Measurements from ENCODE around the gene FAM184A. TPM values are rescaled to one million over a fixed set of nuclear protein-coding genes. Genes with fewer than 3 reads are reported as not detected.
"Not testable (repeated sequence)": the region's sequence is repeated elsewhere in the genome, so short reads cannot be mapped to it uniquely, and the experiment has no call there.

FAM184A gene
- polyA plus RNA-seq, 1 donor: 10.2 TPM

DNA sequence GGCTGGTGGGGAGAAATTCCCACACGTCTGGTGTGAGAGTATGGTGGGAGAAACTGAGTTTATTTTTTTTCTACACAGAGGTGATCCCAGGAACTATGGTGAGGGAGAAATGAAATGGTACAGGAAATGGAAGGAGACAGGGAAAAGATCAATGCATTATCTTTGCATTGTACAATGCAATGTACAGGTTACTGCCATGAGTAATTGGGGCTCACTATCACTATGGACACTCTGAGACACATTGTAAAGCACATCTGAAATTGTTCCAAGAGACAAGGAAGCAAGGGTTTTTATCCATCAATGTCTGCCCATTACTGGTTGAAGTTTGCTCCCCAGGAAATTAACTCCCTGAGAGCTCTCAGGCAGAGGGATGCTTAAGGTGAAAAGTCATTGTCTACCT lies 21.7 kb upstream of the FAM184A start:
- no peak for DNase-seq

GRCh38 chr6:119097815-119098361 lies 19.4 kb upstream of the FAM184A start:
- not testable (repeated sequence) for DNase-seq

DNA sequence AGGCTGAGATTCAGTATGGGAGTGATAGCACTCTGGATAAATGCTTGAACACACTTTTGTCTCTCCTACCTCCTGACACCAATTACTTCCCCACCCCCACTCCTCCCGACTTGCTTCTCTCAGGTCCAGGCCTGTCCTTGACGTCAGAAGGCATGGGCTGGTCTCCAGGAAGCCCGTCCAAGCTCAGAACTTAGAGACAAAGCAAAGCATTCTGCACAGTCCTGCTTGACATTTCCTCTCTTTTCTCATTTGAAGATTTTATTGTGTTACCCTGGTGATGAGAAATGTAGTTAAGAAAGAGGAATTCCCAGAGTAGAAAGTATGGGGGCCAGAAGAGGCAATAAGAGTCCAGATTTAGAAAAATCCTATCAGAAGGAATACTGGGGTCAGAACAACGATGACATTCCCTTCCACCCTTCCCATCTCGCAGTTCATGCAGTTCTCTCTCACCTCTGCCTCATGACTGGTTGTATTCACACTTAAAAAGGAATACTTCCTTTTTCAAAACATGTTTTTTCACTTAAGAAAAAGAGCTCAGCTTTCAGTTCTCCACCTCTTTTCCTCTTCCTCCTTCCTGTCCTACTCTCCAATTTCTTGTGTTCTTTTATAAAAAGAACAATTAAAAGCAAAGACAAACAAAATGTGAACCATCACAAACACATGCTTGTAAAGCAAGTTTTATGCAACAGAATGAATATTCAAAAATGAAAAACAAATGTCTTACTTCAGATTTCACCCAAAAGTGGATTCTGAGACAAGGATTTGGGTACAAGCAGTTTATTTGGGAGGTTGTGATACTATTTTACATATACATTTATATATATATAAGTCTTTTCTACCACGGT lies 18.5 kb upstream of the FAM184A start:
- DNase-seq: peak; percentile 88

GRCh38 chr6:119090256-119090655 lies 11.8 kb upstream of the FAM184A start:
- DNase-seq: no peak

GRCh38 chr6:119084784-119085183 lies 6.3 kb upstream of the FAM184A start:
- no peak for DNase-seq

- DNase-seq: no peak
These were observed 4.5 kb upstream of the FAM184A start for GRCh38 chr6:119083007-119083406.

- DNase-seq: peak; percentile 60
These were observed 882 bp upstream of the FAM184A start for GRCh38 chr6:119079283-119079809.

- peak; percentile 35 for DNase-seq
These were observed 655 bp downstream of the FAM184A start for GRCh38 chr6:119077643-119078375.

GRCh38 chr6:119077391-119077642 lies 1.1 kb downstream of the FAM184A start:
- peak; percentile 4 for DNase-seq

DNA sequence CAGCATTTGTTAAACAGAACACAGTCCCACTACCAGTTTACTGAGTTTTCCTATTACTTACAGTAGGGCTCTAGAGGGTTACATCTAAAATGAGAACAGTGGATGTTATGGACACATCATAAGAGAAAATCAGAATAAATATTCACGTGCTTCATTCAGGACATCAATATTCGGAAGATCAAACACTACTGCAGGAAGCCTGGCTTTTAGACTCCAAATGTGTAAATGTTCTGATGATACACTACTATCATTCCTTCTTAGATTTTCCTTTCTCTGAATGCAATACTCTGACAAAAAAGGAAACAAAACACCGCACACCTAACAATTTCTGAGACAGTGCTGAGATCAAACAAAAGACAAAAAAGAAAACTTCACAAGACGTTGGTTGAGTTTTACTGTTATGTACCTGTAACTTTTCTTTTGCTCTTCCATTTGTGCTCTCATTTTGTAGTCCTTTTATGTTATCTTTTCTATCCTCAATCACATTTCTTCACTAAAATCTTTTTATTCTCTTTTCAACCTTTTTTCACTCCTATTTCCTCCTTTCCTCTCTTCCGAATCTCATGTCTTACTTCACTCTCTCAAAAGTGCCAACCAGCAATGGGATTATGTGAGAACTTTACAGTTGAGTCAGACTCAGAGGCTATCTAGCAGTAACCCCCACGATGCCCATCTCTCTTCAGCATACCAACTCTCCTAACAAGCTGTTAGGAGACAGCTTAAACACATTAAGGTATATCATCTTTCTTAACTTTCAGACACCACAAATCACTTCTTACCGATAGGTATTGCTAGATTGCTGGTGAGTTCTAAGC lies 1.7 kb downstream of the FAM184A start:
- peak; percentile 4 for DNase-seq

GRCh38 chr6:119076173-119076572 lies 2.3 kb downstream of the FAM184A start:
- no peak for DNase-seq

GRCh38 chr6:119075200-119075981 lies 3.1 kb downstream of the FAM184A start:
- no peak for DNase-seq

GRCh38 chr6:119073307-119074051 lies 5.0 kb downstream of the FAM184A start:
- DNase-seq: no peak

DNA sequence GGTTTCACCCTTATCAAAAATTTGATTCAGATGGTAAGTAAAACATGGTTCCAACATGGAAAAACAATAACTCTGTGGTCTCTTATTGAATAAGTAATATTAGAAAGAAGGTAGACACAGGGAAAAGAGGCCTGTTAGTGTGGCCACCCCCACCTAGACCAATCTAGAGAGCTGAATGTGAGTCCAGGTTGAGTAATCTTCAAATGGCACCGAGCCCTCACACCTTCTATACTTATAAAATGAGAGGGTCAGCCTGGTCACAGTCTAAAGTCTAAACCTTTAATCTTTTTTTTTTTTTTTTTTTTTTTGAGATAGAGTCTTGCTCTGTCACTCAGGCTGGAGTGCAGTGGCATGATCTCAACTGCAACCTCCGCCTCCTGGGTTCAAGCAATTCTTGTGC lies 6.9 kb downstream of the FAM184A start:
- no peak for DNase-seq

DNA sequence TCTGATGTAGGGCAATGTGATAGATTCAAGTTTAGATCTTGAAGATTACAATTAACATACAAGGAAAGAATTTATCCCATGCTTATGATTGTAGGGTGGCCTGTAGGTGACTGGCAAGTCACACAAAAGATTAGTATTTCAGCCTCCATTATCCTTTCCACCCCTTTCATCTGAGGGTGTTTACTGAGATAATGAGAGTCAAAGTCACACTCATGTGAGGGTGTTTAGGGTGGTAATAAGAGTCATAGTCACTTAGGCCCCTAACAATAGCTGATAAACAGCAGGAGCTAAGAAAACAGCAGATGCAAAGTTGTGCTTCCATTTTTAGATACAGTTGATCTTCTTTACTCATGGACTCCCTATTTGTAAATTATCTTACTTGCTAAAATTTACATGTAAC lies 11.4 kb downstream of the FAM184A start:
- no peak for DNase-seq

DNA sequence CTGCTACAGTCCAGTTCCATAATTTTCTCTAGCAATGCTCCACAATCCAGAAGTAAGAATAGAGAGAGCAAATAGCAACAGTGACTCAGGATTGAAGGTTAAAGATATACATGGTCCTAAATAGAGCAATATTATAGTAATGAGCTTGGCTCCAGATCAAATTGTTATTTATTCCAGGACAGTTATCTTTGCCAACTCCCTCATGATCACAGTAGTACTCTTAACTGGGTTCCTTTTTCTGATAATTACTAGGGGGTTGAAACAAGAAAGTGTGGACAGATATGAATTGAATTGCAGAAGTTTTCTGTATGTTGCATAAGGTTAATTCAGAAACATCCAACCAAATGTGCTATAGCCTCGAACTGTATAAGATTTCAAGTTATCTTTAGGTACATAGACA lies 11.9 kb downstream of the FAM184A start:
- DNase-seq: no peak

GRCh38 chr6:119065955-119066354 lies 12.5 kb downstream of the FAM184A start:
- DNase-seq: no peak

GRCh38 chr6:119065382-119065781 lies 13.1 kb downstream of the FAM184A start:
- no peak for DNase-seq

DNA sequence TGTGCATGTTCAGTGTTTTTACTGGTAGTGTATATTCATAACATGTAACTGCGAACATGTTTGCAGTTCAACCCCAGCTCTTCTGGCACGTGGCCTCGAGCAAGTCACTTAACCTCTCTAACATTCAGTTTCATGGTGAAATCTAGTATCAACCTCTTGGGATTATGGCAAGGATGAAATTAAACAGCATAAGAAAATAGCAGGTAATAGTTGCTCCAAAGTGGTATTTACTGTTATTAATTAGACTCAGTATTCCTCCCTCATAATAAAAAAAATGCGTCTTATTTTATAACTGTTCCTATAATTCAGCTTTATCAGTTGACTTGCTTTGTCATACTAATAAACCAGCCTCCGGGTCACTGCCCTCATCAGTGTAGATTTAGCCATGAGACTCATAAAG lies 15.0 kb downstream of the FAM184A start:
- DNase-seq: no peak

DNA sequence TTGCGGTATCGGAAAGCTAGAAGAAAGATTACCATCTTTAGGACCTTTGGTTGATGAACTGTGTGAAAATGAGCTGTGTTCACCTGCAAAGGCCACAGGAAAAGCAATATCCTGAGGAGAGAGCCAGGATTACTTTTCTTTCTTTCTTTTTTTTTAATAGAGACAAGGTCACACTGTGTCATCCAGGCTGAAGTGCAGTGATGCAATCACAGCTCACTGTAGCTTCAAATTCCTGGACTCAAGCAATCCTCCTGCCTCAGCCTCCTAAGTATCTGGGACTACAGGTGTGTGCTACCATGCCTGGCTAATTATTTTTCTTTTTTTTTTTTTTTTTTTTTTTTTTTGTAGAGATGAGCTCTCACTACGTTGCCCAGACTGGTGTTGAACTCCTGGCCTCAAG lies 17.2 kb downstream of the FAM184A start:
- DNase-seq: no peak

GRCh38 chr6:119060255-119060907 lies 18.1 kb downstream of the FAM184A start:
- no peak for DNase-seq
